Fibroblast of lung (primary cell): ENCODE data around the gene HIPK2.

Source experiments
- CTCF ChIP-seq, 2 donors: IDR thresholded peaks in 1 of 2; conservative IDR thresholded peaks in 1 of 2; 1 replicate in 1 of 2; 2 replicates in 1 of 2; pipeline ENCODE4 v1.5.1; 2011 to 2012; ENCODE audit warnings: low read length in 2 of 2, control low read depth in 1 of 2, inconsistent platforms in 1 of 2, low read depth in 1 of 2, mild to moderate bottlenecking in 1 of 2
- EZH2 ChIP-seq: IDR thresholded peaks from 2 replicates; pipeline ENCODE4 v1.5.1; 2012; ENCODE audit warnings: low read length, control low read depth, mild to moderate bottlenecking; ENCODE audit errors: missing control alignments

DNA sequence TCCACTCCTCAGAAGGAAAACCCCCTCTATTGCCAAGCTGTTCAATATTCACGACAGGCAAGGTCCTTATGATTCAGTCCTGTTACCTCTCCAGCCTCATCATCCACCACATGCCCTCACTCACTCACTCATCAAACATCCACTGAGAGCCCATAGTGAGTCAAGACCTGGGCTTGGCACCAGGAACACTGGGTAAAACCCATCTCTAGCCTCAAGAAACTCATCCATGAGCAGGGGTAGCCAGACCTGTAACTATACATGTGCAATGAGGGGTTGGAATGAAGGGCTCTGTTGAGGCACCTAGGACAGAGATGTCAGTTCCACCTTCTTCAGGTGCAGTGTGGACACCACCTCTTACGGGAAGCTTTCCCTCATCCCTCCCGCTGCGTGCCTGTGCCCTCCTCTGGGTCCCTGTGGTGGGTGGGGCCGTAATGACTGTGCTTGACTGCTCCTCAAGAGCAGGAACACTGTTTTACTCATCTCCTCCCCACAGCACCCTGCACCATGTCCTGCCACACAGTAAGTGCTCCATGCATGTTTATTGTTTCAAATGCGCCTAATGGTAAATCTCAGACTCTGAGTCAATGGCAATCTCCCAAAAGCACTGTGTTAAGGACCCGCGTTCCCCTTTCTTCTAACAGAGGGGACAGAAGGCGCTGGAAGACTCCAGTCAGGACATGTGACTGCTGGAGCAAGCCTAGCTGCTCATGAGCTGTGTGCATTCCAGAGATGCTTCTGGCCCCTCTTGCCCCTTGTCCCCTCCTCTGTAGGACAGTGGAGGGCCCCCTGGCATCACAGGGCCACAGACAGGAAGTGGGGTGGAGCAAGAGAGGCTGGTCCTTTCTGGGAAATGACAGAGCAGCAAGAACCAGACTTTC lies 95.4 kb downstream of the HIPK2 start:
- no peak for TF ChIP-seq CTCF (conservative IDR thresholded peaks at IDR 0.05 in 1 of 2, IDR thresholded peaks at IDR 0.05 in 1 of 2; ENCODE audit: low read depth in 1 of 2, low read length in 2 of 2)
- no peak for TF ChIP-seq EZH2
